ENCODE data around the gene MGST2. TPM values are rescaled to one million over a fixed set of nuclear protein-coding genes. Genes with fewer than 3 reads are reported as not detected.

The MGST2 gene
- total RNA-seq, 1 donor from 2014 or later: 17.6 TPM

- H3K27ac Mint-ChIP-seq (ENCODE audit: unreplicated experiment): no peak overlapping the region
Observed at GRCh38 chr4:139669890-139670289, 4.3 kb downstream of the MGST2 start.

GRCh38 chr4:139670775-139671174 is 5.2 kb downstream of the MGST2 start:
- Mint-ChIP-seq H3K9me3 (ENCODE audit: unreplicated experiment) (no peaks in the 10 kb centered on the region), H3K36me3 (ENCODE audit: low read depth, unreplicated experiment) (no peaks in the 10 kb centered on the region), H3K27me3 (ENCODE audit: low read depth, unreplicated experiment) (no peaks in the 10 kb centered on the region), H3K27ac (ENCODE audit: unreplicated experiment) (no peak overlapping the region), H3K4me3 (ENCODE audit: unreplicated experiment) (no peak overlapping the region), H3K4me1 (ENCODE audit: low read depth, unreplicated experiment) (peaks cover 11% of the 10 kb centered on the region)
- Histone ChIP-seq H3K4me3 (ENCODE audit: insufficient read depth, low read depth, low read length) (no peak overlapping the region), H3K4me1 (ENCODE audit: insufficient read depth, low read length) (peaks cover 4% of the 10 kb centered on the region), H3K9ac (ENCODE audit: low read length) (no peak overlapping the region), H4K20me1 (ENCODE audit: insufficient read depth, low read length) (no peaks in the 10 kb centered on the region), H3K79me2 (ENCODE audit: insufficient read depth, low read length) (peaks cover 11% of the 10 kb centered on the region), H3K9me3 (ENCODE audit: insufficient read depth, low read depth, low read length) (no peaks in the 10 kb centered on the region), H2AFZ (ENCODE audit: low read depth, low read length) (no peak overlapping the region), H3K36me3 (ENCODE audit: insufficient read depth, low read length) (no peaks in the 10 kb centered on the region), H3K27ac (ENCODE audit: low read depth, low read length) (no peak overlapping the region), H3K4me2 (ENCODE audit: low read length) (no peak overlapping the region), H3K27me3 (ENCODE audit: insufficient read depth, low read length) (no peaks in the 10 kb centered on the region)
- TF ChIP-seq CTCF (IDR thresholded peaks at IDR 0.05; ENCODE audit: insufficient read depth, low read depth, low read length) (no peak), EZH2 (IDR thresholded peaks at IDR 0.05; ENCODE audit: insufficient read depth, low read length) (no peak)
- DNase-seq (ENCODE audit: low read depth) (no peak), FAIRE-seq (no peak)

More at GRCh38 chr4:139669890-139670289, 4.3 kb downstream of the MGST2 start:
- no peak for FAIRE-seq
- no peaks in the 10 kb centered on the region for H3K36me3 Mint-ChIP-seq (ENCODE audit: low read depth, unreplicated experiment)
- TF ChIP-seq CTCF (IDR thresholded peaks at IDR 0.05; ENCODE audit: insufficient read depth, low read depth, low read length) (no peak), EZH2 (IDR thresholded peaks at IDR 0.05; ENCODE audit: insufficient read depth, low read length) (no peak)
- no peaks in the 10 kb centered on the region for H3K9me3 Mint-ChIP-seq (ENCODE audit: unreplicated experiment)
- H3K36me3 ChIP-seq (ENCODE audit: insufficient read depth, low read length): no peaks in the 10 kb centered on the region
- no peaks in the 10 kb centered on the region for H3K27me3 Mint-ChIP-seq (ENCODE audit: low read depth, unreplicated experiment)
- H3K27me3 ChIP-seq (ENCODE audit: insufficient read depth, low read length): no peaks in the 10 kb centered on the region
- H3K9me3 ChIP-seq (ENCODE audit: insufficient read depth, low read depth, low read length): no peaks in the 10 kb centered on the region
- no peak overlapping the region for H3K27ac ChIP-seq (ENCODE audit: low read depth, low read length)
- peaks cover 11% of the 10 kb centered on the region for H3K79me2 ChIP-seq (ENCODE audit: insufficient read depth, low read length)
- peaks cover 10% of the 10 kb centered on the region for H3K4me1 ChIP-seq (ENCODE audit: insufficient read depth, low read length)
- no peak overlapping the region for H3K4me3 ChIP-seq (ENCODE audit: insufficient read depth, low read depth, low read length)
- H2AFZ ChIP-seq (ENCODE audit: low read depth, low read length): no peak overlapping the region
- H3K4me2 ChIP-seq (ENCODE audit: low read length): no peak overlapping the region
- H3K9ac ChIP-seq (ENCODE audit: low read length): no peak overlapping the region
- H3K4me1 Mint-ChIP-seq (ENCODE audit: low read depth, unreplicated experiment): peaks cover 16% of the 10 kb centered on the region
- H4K20me1 ChIP-seq (ENCODE audit: insufficient read depth, low read length): no peaks in the 10 kb centered on the region
- no peak for DNase-seq (ENCODE audit: low read depth)
- no peak overlapping the region for H3K4me3 Mint-ChIP-seq (ENCODE audit: unreplicated experiment)

- no peaks in the 10 kb centered on the region for H3K36me3 Mint-ChIP-seq (ENCODE audit: low read depth, unreplicated experiment)
- H3K79me2 ChIP-seq (ENCODE audit: insufficient read depth, low read length): peaks cover 11% of the 10 kb centered on the region
Observed at GRCh38 chr4:139672215-139672614, 6.6 kb downstream of the MGST2 start.

More at GRCh38 chr4:139672215-139672614, 6.6 kb downstream of the MGST2 start:
- Histone ChIP-seq H3K4me3 (ENCODE audit: insufficient read depth, low read depth, low read length) (no peak overlapping the region), H3K9me3 (ENCODE audit: insufficient read depth, low read depth, low read length) (no peaks in the 10 kb centered on the region), H4K20me1 (ENCODE audit: insufficient read depth, low read length) (no peaks in the 10 kb centered on the region), H2AFZ (ENCODE audit: low read depth, low read length) (no peak overlapping the region), H3K4me1 (ENCODE audit: insufficient read depth, low read length) (no peaks in the 10 kb centered on the region), H3K27me3 (ENCODE audit: insufficient read depth, low read length) (no peaks in the 10 kb centered on the region), H3K9ac (ENCODE audit: low read length) (no peak overlapping the region), H3K4me2 (ENCODE audit: low read length) (no peak overlapping the region), H3K36me3 (ENCODE audit: insufficient read depth, low read length) (no peaks in the 10 kb centered on the region), H3K27ac (ENCODE audit: low read depth, low read length) (no peak overlapping the region)
- TF ChIP-seq EZH2 (IDR thresholded peaks at IDR 0.05; ENCODE audit: insufficient read depth, low read length) (no peak), CTCF (IDR thresholded peaks at IDR 0.05; ENCODE audit: insufficient read depth, low read depth, low read length) (no peak)
- DNase-seq (ENCODE audit: low read depth): no peak
- no peak for FAIRE-seq
- H3K9me3 Mint-ChIP-seq (ENCODE audit: unreplicated experiment): no peaks in the 10 kb centered on the region
- H3K4me3 Mint-ChIP-seq (ENCODE audit: unreplicated experiment): no peak overlapping the region
- no peaks in the 10 kb centered on the region for H3K27me3 Mint-ChIP-seq (ENCODE audit: low read depth, unreplicated experiment)
- H3K4me1 Mint-ChIP-seq (ENCODE audit: low read depth, unreplicated experiment): no peaks in the 10 kb centered on the region
- no peak overlapping the region for H3K27ac Mint-ChIP-seq (ENCODE audit: unreplicated experiment)
